GM21528 (cell line): ENCODE data around the gene HOMER2.
"Not testable (repeated sequence)": the region's sequence is repeated elsewhere in the genome, so short reads cannot be mapped to it uniquely, and the experiment has no call there.

Source experiments
- ATAC-seq: cut with Tn5 transposase; IDR thresholded peaks from one replicate; pipeline ENCODE4 v1.9.1; 2021; ENCODE audit warnings: mild to moderate bottlenecking, moderate library complexity; ENCODE audit not compliant: unreplicated experiment, low FRiP score

HOMER2 gene

GRCh38 chr15:82839136-82839535 lies 113.4 kb downstream of the HOMER2 start:
- no peak for ATAC-seq

GRCh38 chr15:82838096-82838735 lies 114.3 kb downstream of the HOMER2 start:
- no peak for ATAC-seq

- ATAC-seq: no peak
Measured at GRCh38 chr15:82835391-82835917, 117.1 kb downstream of the HOMER2 start.

GRCh38 chr15:82833362-82833682 lies 119.2 kb downstream of the HOMER2 start:
- no peak for ATAC-seq

GRCh38 chr15:82832601-82833361 lies 119.7 kb downstream of the HOMER2 start:
- peak; percentile 90 for ATAC-seq

GRCh38 chr15:82831894-82832600 lies 120.5 kb downstream of the HOMER2 start:
- no peak for ATAC-seq

GRCh38 chr15:82830427-82831173 lies 121.9 kb downstream of the HOMER2 start:
- no peak for ATAC-seq

- no peak for ATAC-seq
Measured at GRCh38 chr15:82829234-82829633, 123.3 kb downstream of the HOMER2 start.

- no peak for ATAC-seq
Measured at GRCh38 chr15:82828075-82828474, 124.4 kb downstream of the HOMER2 start.

- ATAC-seq: no peak
Measured at GRCh38 chr15:82823049-82823448, 129.5 kb downstream of the HOMER2 start.

GRCh38 chr15:82821851-82822250 lies 130.7 kb downstream of the HOMER2 start:
- ATAC-seq: not testable (repeated sequence)

GRCh38 chr15:82821396-82821795 lies 131.1 kb downstream of the HOMER2 start:
- not testable (repeated sequence) for ATAC-seq

GRCh38 chr15:82820128-82820527 lies 132.4 kb downstream of the HOMER2 start:
- no peak for ATAC-seq

- ATAC-seq: no peak
Measured at GRCh38 chr15:82812994-82813393, 139.5 kb downstream of the HOMER2 start.

GRCh38 chr15:82810890-82811426 lies 141.6 kb downstream of the HOMER2 start:
- no peak for ATAC-seq

- peak; percentile 25 for ATAC-seq
Measured at GRCh38 chr15:82810061-82810889, 142.2 kb downstream of the HOMER2 start.

- ATAC-seq: peak; percentile 82
Measured at GRCh38 chr15:82809308-82810060, 143.0 kb downstream of the HOMER2 start, which contains the start of gene WHAMM. Gene WHAMM (plus strand): TSS chr15:82809628. CDS start chr15:82809727, 99 bp downstream.

- no peak for ATAC-seq
Measured at GRCh38 chr15:82808634-82809041, 143.9 kb downstream of the HOMER2 start.
